ENCODE data around the gene CCNL1.
"Not testable (repeated sequence)": the region's sequence is repeated elsewhere in the genome, so short reads cannot be mapped to it uniquely, and the experiment has no call there.

The CCNL1 gene

GRCh38 chr3:157159762-157160657 lies at the start of gene CCNL1:
TSS of gene CCNL1 (minus strand) at chr3:157160147. CDS start at chr3:157160094, 53 bp downstream.
- DNase-seq (ENCODE audit: low spot score), result peak; percentile 95

GRCh38 chr3:157204880-157205279 lies 44.9 kb upstream of the CCNL1 start:
- no peak for DNase-seq (ENCODE audit: low spot score)

GRCh38 chr3:157204431-157204830 lies 44.5 kb upstream of the CCNL1 start:
- DNase-seq (ENCODE audit: low spot score), result peak; percentile 27

GRCh38 chr3:157201648-157202278 lies 41.8 kb upstream of the CCNL1 start:
- peak; percentile 61 for DNase-seq (ENCODE audit: low spot score)

- DNase-seq (ENCODE audit: low spot score), result no peak
These were observed 39.9 kb upstream of the CCNL1 start for GRCh38 chr3:157199841-157200240.

- no peak for DNase-seq (ENCODE audit: low spot score)
These were observed 36.0 kb upstream of the CCNL1 start for GRCh38 chr3:157195965-157196364.

- not testable (repeated sequence) for DNase-seq (ENCODE audit: low spot score)
These were observed 31.2 kb upstream of the CCNL1 start for GRCh38 chr3:157191149-157191548.

GRCh38 chr3:157190380-157190872 lies 30.5 kb upstream of the CCNL1 start:
- no peak for DNase-seq (ENCODE audit: low spot score)

- DNase-seq (ENCODE audit: low spot score), result no peak
These were observed 28.4 kb upstream of the CCNL1 start for GRCh38 chr3:157188391-157188790.

GRCh38 chr3:157182879-157183278 lies 22.9 kb upstream of the CCNL1 start:
- peak; percentile 25 for DNase-seq (ENCODE audit: low spot score)

GRCh38 chr3:157180262-157180661 lies 20.3 kb upstream of the CCNL1 start:
- no peak for DNase-seq (ENCODE audit: low spot score)

GRCh38 chr3:157179365-157179803 lies 19.4 kb upstream of the CCNL1 start:
- no peak for DNase-seq (ENCODE audit: low spot score)

GRCh38 chr3:157178503-157179364 lies 18.8 kb upstream of the CCNL1 start:
- not testable (repeated sequence) for DNase-seq (ENCODE audit: low spot score)

GRCh38 chr3:157177801-157178453 lies 18.0 kb upstream of the CCNL1 start:
- not testable (repeated sequence) for DNase-seq (ENCODE audit: low spot score)

GRCh38 chr3:157176934-157177333 lies 17.0 kb upstream of the CCNL1 start:
- DNase-seq (ENCODE audit: low spot score), result no peak

- no peak for DNase-seq (ENCODE audit: low spot score)
These were observed 16.0 kb upstream of the CCNL1 start for GRCh38 chr3:157175691-157176507.

GRCh38 chr3:157174649-157175498 lies 14.9 kb upstream of the CCNL1 start:
- DNase-seq (ENCODE audit: low spot score), result peak; percentile 99

- DNase-seq (ENCODE audit: low spot score), result no peak
These were observed 14.3 kb upstream of the CCNL1 start for GRCh38 chr3:157174290-157174648.

GRCh38 chr3:157173343-157173742 lies 13.4 kb upstream of the CCNL1 start:
- DNase-seq (ENCODE audit: low spot score), result not testable (repeated sequence)

- DNase-seq (ENCODE audit: low spot score), result no peak
These were observed 12.8 kb upstream of the CCNL1 start for GRCh38 chr3:157172746-157173145.

Data from cerebellar cortex (tissue), 1 donor.